Measurements from ENCODE around the gene THEMIS. TPM values are rescaled to one million over a fixed set of nuclear protein-coding genes. Genes with fewer than 3 reads are reported as not detected.
"Not testable (repeated sequence)": the region's sequence is repeated elsewhere in the genome, so short reads cannot be mapped to it uniquely, and the experiment has no call there.

The THEMIS gene
- total RNA-seq, 1 donor from 2014 or later, result 61.0 TPM

DNA sequence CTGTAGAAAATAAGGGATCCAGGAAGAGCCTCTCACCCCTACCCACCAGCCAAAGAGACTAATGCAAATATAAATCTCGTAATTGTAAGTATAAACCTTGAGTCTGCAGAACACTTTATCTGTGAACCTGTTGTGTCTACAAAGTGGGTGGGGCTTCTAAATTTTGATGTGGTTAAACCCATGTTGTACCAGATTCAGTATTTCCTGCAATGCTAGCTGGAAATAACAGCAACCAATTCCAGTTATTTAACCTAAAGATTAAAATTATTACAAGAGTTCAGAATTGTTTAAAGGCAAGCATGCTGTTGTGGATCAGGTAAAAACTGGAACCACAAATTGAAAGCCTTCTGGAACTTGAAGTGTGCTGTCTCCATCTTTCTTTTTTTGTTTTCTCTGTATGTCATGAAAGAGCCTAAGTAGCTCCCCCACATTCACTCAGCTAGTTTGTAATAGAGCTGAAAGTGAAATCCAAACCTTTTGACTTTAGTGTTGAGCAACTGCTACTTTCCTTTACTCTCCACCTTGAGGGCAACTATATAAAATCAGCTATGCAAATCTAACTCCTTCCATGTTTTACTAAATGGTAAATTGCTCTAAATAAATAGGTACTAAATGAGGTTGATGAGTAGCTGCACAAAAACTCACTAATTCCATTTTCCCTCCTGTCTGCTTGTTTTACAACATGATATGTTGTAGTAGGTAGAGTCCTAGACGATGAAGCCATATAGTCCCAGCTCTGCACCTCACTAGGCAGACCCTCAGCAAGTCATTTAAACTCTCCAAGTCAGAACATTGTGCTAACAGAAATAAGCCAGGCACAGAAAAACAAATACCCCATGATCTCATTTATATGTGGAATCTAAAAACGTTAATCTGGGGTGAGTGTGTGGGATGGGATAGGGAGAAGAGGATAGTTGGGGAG lies 17.9 kb upstream of the THEMIS start:
- intact Hi-C loops (cut with micrococcal nuclease), result loop anchor here (1.0 kb wide), 6 partner anchors 9 to 54 kb away; partner anchors contain the start of gene THEMIS

DNA sequence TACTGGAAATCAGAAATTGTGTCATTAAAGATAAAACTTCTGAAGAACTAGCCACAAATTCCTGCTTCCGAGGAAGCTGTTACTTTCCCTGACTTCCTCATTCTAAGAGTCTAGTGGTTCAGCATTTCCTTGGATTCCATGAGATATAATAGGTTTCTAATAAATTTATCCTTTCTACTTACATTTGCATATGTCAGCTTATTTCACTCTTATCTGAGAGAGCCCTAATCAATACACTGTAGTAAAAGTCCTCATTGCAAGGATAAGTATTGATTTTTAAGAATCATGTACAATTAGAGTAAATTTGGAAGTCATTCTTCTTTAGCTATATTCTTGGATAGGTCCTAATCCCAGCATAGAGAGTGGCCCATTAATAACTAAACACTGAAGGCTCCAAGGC lies 16.9 kb upstream of the THEMIS start:
- intact Hi-C loops (cut with micrococcal nuclease), result loop anchor here (1.0 kb wide), 6 partner anchors 8 to 55 kb away; partner anchors contain the start of gene THEMIS

GRCh38 chr6:127914240-127914639 lies 13.4 kb upstream of the THEMIS start:
- intact Hi-C loops (cut with micrococcal nuclease), result no loop called here

DNA sequence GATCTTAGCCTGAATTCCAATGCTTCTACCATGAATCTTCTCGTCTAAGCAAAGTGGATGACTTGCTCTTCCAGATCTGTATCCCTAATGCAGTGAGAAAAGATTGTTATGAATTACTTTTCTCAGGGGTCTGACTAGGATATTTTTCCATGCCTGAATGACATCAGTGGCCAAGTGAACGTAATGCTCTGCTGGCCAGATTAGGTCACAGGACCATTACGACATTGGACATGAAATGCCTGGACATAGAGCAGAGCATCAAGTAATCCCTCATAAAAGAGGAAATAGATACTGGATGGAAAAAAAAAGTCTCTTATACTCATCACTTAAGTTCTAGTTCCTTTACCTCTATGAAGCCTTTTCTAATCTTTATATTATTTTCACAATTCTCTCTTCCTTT lies 12.1 kb upstream of the THEMIS start:
- intact Hi-C loops (cut with micrococcal nuclease), result no loop called here

GRCh38 chr6:127907960-127908640 lies 7.2 kb upstream of the THEMIS start:
- intact Hi-C loops (cut with micrococcal nuclease), result loop anchor here (1.0 to 10.0 kb wide), 7 partner anchors 8 to 643 kb away; partner anchors contain the start of genes ECHDC1 and RNF146

- intact Hi-C loops (cut with micrococcal nuclease), result loop anchor here (5.0 to 10.0 kb wide), 4 partner anchors 419 to 639 kb away; partner anchors contain the start of genes ECHDC1 and RNF146
Observed at GRCh38 chr6:127904160-127904559, 3.3 kb upstream of the THEMIS start.

- intact Hi-C loops (cut with micrococcal nuclease), result loop anchor here (5.0 to 10.0 kb wide), 4 partner anchors 418 to 638 kb away; partner anchors contain the start of genes ECHDC1 and RNF146
Observed at GRCh38 chr6:127902933-127903332, 2.1 kb upstream of the THEMIS start.

DNA sequence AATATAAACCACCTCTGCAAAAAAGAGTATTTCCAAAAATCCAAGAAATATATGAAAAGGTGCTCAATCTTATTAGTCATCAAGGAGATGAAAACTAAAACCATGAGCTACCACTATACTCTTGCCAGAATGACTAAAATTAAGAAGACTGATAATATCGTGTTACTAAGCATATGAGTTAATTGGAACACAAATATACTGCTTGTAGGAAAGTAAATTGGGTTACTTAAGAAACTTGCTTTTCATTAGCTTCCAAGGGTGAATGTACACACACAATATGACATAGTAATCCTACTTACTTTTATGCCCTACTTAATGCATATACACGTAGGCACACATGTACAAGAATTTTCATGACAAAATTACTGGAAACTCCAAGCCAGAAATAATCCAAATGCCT lies 3.4 kb downstream of the THEMIS start:
- intact Hi-C loops (cut with micrococcal nuclease), result loop anchor here (5.0 kb wide), 2 partner anchors 380 to 620 kb away; partner anchors contain the start of gene MTCL3

- intact Hi-C loops (cut with micrococcal nuclease), result loop anchor here (1.0 to 2.0 kb wide), 2 partner anchors 10 to 15 kb away; no protein-coding TSS in a partner anchor
Observed at GRCh38 chr6:127894051-127894450, 6.8 kb downstream of the THEMIS start.

GRCh38 chr6:127893541-127893940 lies 7.3 kb downstream of the THEMIS start:
- intact Hi-C loops (cut with micrococcal nuclease), result loop anchor here (1.0 kb wide), 2 partner anchors 8 to 13 kb away; partner anchors contain the start of gene THEMIS

DNA sequence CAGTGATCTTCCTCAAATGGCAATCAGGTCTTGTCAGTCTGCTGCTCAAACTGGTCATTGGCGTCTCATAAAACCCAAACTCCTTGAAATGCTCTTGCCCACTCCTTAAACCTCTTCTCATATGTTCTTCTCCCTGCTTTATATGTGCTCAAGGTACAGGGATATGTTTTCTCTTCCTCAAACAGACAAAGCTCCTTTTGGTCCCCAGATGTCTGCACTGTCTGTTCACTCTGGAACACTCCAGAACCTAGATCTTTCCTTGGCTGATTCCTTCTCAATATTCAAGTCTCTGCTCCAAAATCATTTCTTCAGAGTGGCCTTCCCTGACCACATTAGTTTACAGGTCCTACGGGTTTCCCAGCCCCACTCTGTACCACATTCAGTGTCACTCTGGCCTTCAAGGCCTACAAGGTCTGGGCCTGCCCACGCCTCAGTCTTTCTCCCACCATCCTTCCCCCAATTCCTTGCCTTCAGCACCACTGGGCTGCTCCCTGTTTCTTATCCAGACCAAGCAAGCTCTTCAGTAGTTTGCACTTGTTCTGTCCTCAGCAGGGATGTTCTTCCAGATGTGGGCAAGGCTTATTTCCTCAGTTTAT lies 9.0 kb downstream of the THEMIS start:
- intact Hi-C loops (cut with micrococcal nuclease), result no loop called here

- intact Hi-C loops (cut with micrococcal nuclease), result no loop called here
Observed at GRCh38 chr6:127886603-127887002, 14.3 kb downstream of the THEMIS start.

GRCh38 chr6:127884134-127884533 lies 16.7 kb downstream of the THEMIS start:
- intact Hi-C loops (cut with micrococcal nuclease), result loop anchor here (1.0 kb wide), 1 partner anchor 10 kb away; no protein-coding TSS in a partner anchor

DNA sequence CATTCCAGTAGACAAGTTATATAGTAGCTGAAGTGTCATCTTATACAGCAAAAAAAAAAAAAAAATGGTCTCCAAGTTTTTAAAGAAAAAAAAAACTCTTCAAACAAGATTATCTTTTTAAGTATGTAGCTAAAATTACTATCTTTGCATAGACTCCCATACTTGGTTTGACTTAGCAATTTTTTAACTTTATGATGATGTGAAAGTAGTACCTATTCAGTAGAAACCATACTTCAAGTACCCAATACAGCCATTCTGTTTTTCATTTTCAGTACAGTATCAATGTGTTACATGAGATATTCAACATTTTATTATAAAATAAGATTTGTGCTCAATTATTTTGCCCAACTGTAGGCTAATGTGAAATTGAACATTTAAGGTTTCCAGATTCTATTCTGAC lies 18.9 kb downstream of the THEMIS start:
- intact Hi-C loops (cut with micrococcal nuclease), result not testable (repeated sequence)

GRCh38 chr6:127880429-127880828 lies 20.4 kb downstream of the THEMIS start:
- intact Hi-C loops (cut with micrococcal nuclease), result loop anchor here (1.0 kb wide), 4 partner anchors 8 to 92 kb away; no protein-coding TSS in a partner anchor

GRCh38 chr6:127879685-127880084 lies 21.2 kb downstream of the THEMIS start:
- intact Hi-C loops (cut with micrococcal nuclease), result loop anchor here (1.0 kb wide), 4 partner anchors 7 to 93 kb away; no protein-coding TSS in a partner anchor

- intact Hi-C loops (cut with micrococcal nuclease), result no loop called here
Observed at GRCh38 chr6:127878115-127878514, 22.7 kb downstream of the THEMIS start.

DNA sequence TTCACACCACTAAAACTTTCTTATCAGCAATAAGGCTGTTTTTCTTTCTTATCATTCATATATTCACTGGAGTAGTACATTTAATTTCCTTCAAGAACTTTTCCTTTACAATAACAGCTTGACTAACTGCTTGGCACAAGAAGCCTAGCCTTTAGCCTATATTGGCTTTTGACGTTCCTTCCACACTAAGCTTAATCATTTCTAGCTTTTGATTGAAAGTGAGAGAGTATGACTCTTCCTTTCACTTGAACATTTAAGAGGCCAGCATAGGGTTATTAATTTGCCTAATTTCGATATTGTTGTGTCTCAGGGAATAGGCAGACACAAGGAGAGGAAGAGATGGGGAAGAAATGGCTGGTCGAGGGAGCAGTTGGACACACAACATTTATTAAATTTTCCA lies 23.6 kb downstream of the THEMIS start:
- intact Hi-C loops (cut with micrococcal nuclease), result no loop called here

GRCh38 chr6:127869772-127870404 lies 31.0 kb downstream of the THEMIS start:
- intact Hi-C loops (cut with micrococcal nuclease), result no loop called here

- intact Hi-C loops (cut with micrococcal nuclease), result no loop called here
Observed at GRCh38 chr6:127869183-127869582, 31.7 kb downstream of the THEMIS start.

- intact Hi-C loops (cut with micrococcal nuclease), result no loop called here
Observed at GRCh38 chr6:127868338-127868737, 32.5 kb downstream of the THEMIS start.

Measured in T-helper 1 cell treated with Interleukin-12 subunit alpha and Interleukin-12 subunit beta and Interleukin-4 antibody, amounts not matched to agents 30 ng/mL and 1 ng/mL, for 36 hours (primary cell).